GM12892 (cell line): Measurements from ENCODE around the gene CEP72.

Experiments used
- POLR2A ChIP-seq: IDR thresholded peaks from 2 replicates; pipeline ENCODE4 v1.6.1; 2011; ENCODE audit warnings: low read depth, low read length, control low read depth
- POLR2AphosphoS5 ChIP-seq: IDR thresholded peaks from 2 replicates; pipeline ENCODE4 v1.6.1; 2011; ENCODE audit warnings: low read depth, low read length, control low read depth

- no peak for TF ChIP-seq POLR2A
- no peak for TF ChIP-seq POLR2AphosphoS5
These were observed 9.2 kb downstream of the CEP72 start for GRCh38 chr5:621341-621761.
